Superior temporal gyrus (tissue), 1 donor: ENCODE measurements around the gene SLC22A6.
"Not testable (repeated sequence)": the region's sequence is repeated elsewhere in the genome, so short reads cannot be mapped to it uniquely, and the experiment has no call there.

Experiments
- DNase-seq: peaks from one replicate; pipeline ENCODE4 v3.0.0-alpha.2; 2016; ENCODE audit errors: extremely low spot score

The SLC22A6 gene

GRCh38 chr11:62985041-62985750 is 429 bp upstream of the SLC22A6 start:
- peak; percentile 18 for DNase-seq

GRCh38 chr11:62983536-62984199 is 1.1 kb downstream of the SLC22A6 start:
- DNase-seq = no peak

GRCh38 chr11:62981743-62982142 is 3.0 kb downstream of the SLC22A6 start:
- no peak for DNase-seq

GRCh38 chr11:62980133-62980760 is 4.5 kb downstream of the SLC22A6 start:
- DNase-seq = no peak

- DNase-seq = no peak
Observed at GRCh38 chr11:62976109-62976508, 8.7 kb downstream of the SLC22A6 start.

GRCh38 chr11:62974848-62975522 is 9.8 kb downstream of the SLC22A6 start:
- no peak for DNase-seq

- no peak for DNase-seq
Observed at GRCh38 chr11:62965574-62965973, 19.2 kb downstream of the SLC22A6 start.

GRCh38 chr11:62962391-62962790 is 22.4 kb downstream of the SLC22A6 start:
- DNase-seq = no peak

GRCh38 chr11:62961017-62961570 is 23.7 kb downstream of the SLC22A6 start:
- DNase-seq = no peak

- no peak for DNase-seq
Observed at GRCh38 chr11:62959422-62959980, 25.3 kb downstream of the SLC22A6 start.

GRCh38 chr11:62958547-62959421 is 26.0 kb downstream of the SLC22A6 start:
- no peak for DNase-seq

- DNase-seq = no peak
Observed at GRCh38 chr11:62957147-62957546, 27.6 kb downstream of the SLC22A6 start.

- DNase-seq = no peak
Observed at GRCh38 chr11:62954478-62954877, 30.3 kb downstream of the SLC22A6 start.

GRCh38 chr11:62953811-62954210 is 31.0 kb downstream of the SLC22A6 start:
- no peak for DNase-seq

GRCh38 chr11:62948765-62949320 is 35.9 kb downstream of the SLC22A6 start:
- no peak for DNase-seq

GRCh38 chr11:62945538-62945937 is 39.2 kb downstream of the SLC22A6 start:
- not testable (repeated sequence) for DNase-seq

- not testable (repeated sequence) for DNase-seq
Observed at GRCh38 chr11:62937528-62937927, 47.2 kb downstream of the SLC22A6 start.

- DNase-seq = no peak
Observed at GRCh38 chr11:62934496-62934785, 50.3 kb downstream of the SLC22A6 start.

GRCh38 chr11:62933750-62934495 is 50.8 kb downstream of the SLC22A6 start:
- DNase-seq = no peak

GRCh38 chr11:62933285-62933684 is 51.5 kb downstream of the SLC22A6 start:
- DNase-seq = no peak
